GM19025 (cell line): Measurements from ENCODE around the gene ALG10B.
"Not testable (repeated sequence)": the region's sequence is repeated elsewhere in the genome, so short reads cannot be mapped to it uniquely, and the experiment has no call there.

Experiments
- ATAC-seq: cut with Tn5 transposase; IDR thresholded peaks from one replicate; pipeline ENCODE4 v1.9.1; 2021; ENCODE audit warnings: mild to moderate bottlenecking, low read depth, moderate library complexity; ENCODE audit not compliant: unreplicated experiment

The ALG10B gene, protein sequence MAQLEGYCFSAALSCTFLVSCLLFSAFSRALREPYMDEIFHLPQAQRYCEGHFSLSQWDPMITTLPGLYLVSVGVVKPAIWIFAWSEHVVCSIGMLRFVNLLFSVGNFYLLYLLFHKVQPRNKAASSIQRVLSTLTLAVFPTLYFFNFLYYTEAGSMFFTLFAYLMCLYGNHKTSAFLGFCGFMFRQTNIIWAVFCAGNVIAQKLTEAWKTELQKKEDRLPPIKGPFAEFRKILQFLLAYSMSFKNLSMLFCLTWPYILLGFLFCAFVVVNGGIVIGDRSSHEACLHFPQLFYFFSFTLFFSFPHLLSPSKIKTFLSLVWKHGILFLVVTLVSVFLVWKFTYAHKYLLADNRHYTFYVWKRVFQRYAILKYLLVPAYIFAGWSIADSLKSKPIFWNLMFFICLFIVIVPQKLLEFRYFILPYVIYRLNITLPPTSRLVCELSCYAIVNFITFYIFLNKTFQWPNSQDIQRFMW

DNA sequence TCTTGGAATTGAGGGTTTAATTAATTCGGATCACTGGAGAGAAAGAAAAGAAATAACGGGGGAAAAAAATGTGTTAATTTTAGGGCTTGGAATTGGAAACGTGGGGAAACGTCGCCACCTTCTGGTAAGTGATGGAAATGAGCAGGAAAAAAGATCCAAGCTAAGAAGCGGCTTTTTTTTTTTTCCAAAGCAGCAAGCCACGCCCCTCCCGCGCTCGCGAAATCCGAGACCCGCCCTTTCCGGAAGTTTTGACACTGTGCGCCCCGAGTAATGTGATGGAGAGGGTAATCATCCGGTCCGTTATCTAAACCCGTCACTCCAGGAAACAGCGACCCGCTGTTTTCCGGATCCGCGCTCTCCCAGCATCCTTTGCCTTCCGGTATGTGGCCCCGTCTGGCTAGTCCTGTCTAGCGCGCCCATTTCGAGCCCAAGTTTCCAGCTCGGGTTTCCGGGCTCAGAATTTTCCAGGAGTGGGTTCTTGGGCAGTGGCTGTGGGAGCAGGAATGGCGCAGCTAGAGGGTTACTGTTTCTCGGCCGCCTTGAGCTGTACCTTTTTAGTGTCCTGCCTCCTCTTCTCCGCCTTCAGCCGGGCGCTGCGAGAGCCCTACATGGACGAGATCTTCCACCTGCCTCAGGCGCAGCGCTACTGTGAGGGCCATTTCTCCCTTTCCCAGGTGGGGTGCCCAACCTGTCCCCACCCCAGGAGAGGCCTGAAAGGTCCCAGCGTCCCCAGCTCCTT, at the start of gene ALG10B:
Gene ALG10B, plus strand, starts transcription at position 384 of the 739 bp plus-strand sequence. Its CDS starts 120 bp downstream, at position 504.
- peak; percentile 100 for ATAC-seq

DNA sequence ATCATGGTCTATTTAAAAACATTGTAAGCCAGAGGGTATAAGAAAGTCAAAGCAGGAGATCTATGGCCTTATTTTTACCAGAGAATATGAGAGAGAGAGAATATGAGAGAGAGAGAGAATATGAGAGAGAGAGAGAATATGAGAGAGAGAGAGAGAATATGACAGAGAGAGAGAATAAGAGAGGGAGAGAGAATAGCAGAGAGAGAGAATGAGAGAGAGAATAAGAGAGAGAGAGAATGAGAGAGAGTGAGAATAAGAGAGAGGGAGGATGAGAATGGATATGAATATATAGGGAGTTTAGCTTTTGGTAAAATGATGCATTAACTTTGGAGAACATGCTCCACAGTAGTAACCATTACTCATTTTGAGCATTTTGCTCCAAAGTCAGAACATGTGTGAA, 48.0 kb upstream of the ALG10B start:
- no peak for ATAC-seq

DNA sequence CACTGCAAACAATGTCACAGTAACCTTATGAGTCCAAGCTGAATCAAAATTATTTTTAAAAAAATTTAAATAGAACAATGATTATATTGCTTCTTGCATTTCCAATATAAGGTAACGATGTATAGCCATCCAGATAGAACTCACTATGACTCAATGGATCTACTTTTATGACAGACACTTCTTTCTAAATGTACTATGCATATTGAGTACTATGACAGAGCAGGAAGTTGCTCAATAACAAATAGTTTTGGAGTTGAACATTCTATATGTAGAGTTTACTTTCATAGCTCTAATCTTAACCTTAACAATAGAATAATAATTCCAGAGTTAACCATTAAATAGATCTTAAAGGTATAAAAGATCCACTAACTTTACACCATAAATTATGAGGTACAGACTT, 46.7 kb upstream of the ALG10B start:
- no peak for ATAC-seq

DNA sequence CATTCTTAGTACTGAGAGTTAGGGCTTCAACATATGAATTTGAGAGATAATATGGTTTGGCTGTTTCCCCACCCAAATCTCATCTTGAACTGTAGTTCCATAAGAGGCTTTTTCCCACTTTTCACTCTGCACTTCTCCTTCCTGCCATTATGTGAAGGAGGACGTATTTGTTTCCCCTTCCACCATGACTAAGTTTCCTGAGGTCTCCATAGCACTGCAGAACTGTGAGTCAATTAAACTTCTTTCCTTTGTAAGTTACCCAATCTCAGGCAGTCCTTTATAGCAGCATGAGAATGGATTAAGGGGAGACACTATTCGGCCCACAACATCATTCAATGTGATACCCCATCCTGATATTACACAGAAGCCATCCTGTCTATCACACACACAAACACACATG, 36.8 kb upstream of the ALG10B start:
- ATAC-seq, result no peak

DNA sequence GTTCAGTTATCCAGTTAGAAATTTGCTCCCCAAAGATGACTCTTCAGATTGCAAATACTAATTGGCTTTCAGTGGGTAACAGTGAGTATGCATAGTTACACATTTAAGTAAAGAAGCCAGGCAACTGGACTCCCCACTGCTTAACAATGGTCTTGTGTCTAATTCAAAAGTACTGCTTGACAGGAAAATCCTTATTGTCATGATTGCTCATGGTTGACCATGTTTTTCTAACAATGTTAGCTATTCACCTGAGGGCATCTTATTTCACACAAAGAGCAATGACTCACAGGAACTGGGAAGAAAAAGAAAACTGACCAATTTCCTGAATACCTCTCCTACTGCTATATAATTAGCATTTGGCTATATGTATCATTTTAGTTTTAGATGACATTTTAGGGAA, 33.7 kb upstream of the ALG10B start:
- ATAC-seq, result no peak

DNA sequence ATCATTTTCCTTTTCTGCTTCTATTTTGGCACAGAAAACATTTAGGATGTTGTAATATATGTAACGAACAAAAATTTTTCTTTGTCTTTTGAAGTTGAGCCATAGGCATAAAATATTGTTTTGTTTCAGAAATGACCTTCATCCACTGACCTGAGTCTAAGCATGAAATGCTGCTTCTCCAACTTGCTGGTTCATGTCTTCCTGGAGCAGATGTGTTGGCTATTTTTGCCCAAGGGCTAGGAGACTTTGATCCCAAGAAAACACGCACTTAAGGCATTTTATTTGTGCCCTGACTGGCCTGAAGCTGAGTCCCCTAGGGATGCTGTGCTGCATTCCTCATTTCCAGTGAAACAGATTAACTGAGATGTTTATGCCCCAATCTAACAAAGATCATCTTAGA, 27.2 kb upstream of the ALG10B start:
- ATAC-seq, result no peak

DNA sequence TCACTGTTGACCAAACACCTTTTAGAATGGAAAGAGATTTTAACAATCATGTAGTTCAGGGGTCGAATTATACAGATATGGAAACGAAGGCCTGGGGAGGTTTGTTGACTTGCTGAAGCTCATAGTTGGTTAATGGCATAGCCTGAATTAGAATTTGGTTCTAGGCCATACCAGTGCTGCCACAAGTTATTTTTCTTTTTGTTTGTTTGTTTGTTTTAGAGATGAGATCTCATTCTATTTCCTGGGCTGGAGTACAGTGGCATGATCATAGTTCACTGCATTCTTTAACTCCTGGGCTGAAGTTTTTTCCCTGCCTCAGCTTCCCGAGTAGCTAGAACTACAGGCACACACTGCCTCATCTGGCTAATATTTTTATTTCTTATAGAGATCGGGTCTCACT, 25.4 kb upstream of the ALG10B start:
- no peak for ATAC-seq

DNA sequence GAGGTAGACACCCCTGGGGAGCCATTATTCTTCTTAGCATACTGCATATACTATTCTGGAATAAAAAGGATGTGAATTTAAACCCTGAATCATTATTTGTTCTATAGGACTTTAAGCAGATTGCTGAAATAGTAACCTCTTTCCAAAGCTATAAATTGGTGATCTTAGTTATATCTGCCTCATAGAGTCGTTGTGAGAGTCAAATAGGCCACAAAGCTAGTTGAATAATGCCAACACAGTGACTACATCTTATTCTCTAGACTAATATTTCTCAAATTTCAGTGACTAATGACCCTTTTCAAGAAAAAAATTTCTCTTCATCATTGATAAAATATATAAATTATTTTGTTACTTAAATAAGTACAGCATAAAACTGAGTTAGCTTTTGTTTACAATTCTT, 13.6 kb upstream of the ALG10B start:
- not testable (repeated sequence) for ATAC-seq

DNA sequence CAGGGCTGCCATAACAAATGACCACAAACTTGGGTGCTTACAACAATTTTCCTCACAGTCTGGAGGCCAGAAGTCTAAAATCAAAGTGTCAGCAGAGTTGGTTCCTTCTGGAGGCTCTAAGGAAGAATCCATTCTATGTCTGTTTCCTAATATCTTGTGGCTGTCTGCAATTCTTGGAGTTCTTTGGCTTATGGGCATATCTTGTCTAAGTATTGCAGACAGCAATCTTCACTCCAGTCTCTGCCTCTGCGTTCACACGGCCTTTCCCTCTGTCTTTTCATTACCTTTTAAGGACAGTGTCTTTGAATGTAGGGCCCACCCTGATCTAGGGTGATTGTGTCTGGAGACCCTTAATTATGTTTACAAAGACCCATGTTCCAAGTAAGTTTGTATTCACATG, 5.4 kb downstream of the ALG10B start:
- ATAC-seq, result not testable (repeated sequence)

DNA sequence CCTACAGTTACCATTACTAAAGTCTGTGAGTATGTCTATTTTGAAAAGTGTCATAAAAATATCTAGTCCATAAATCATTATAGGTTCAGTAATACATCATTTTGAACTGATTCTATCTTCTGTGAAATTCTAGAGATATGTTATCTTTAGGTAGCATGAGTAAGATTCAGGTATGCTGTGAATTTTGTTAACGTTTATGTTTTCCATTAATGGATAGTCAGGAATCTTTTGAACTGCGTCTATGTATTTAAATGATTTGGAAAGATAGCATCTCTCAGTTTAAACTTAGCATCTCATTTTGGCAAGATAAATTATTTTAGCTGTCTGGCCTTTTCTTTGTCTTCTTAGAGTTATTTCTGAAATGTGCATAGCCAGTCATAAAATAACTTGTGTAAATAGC, 8.3 kb downstream of the ALG10B start:
- no peak for ATAC-seq

DNA sequence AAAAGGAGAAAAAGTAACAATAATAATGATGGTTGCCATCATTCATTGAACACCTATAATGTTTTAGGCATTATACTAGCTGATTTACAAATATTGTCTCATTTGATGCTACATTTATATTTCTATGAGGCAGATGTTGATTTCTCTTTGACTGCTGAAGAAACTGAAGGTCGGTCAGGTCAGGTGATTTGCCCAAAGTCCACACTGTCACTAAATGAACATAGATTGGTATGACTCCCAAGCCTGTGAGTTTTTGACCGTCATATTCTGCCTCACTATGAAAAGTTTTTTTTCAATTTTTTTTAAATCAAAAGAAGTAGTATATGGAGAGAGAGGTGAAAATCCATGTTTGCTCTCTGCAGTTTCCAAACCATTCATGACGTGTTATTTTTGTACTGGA, 10.8 kb downstream of the ALG10B start:
- ATAC-seq, result no peak

DNA sequence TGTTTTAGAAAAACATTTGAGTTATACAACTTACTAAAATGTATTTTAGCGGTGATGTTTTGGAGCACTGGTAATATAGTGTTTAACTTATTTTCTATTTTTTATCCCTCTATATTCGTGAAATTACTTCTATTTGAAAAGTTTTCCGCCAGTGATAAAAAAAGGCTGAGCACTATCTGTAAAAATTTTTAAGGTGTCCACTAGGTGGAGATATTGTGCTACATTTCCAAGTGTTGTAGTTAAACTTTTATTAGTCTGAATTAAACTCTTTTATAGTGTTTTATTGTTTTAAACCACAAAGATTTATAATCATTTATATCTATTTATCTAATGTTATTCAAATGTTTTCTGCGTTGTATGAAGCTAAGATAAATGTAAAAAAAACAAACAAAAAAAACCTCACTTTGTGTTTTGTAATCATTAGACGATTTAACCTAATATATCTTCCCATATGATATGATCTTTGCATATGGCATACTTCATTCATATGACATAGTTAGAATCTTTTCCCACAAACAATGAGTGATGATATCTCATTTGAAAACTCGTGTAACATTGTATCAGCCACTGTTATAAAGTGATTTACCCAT, 11.8 kb downstream of the ALG10B start:
- ATAC-seq, result no peak

DNA sequence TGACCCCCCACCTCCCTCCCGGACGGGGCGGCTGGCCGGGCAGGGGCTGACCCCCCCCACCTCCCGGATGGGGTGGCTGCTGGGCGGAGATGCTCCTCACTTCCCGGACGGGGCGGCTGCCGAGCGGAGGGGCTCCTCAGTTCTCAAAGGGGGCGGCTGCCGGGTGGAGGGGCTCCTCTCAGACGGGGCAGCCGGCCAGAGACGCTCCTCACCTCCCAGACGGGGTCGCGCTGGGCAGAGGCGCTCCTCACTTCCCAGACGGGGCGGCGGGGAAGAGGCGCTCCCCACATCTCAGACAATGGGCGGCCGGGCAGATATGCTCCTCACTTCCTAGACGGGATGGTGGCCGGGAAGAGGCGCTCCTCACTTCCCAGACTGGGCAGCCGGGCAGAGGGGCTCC, 13.8 kb downstream of the ALG10B start:
- not testable (repeated sequence) for ATAC-seq

DNA sequence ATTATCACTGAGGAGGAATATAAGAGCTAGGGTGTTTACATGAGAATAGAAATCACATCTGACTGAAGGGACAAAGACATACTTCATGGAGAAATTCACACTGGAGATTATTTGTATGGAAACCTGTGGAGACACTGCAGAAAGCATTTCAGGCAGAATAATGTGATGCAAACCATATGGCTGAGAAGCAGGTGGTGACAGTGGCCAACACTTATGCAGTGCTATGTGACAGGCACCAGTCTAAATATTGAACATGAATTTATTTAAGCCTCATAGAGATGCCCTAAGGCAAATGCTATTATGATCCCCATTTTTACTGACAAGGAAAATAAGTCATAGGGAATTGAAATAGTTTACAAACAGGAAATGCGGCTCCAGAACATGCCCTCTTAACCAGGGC, 16.2 kb downstream of the ALG10B start:
- ATAC-seq, result no peak

DNA sequence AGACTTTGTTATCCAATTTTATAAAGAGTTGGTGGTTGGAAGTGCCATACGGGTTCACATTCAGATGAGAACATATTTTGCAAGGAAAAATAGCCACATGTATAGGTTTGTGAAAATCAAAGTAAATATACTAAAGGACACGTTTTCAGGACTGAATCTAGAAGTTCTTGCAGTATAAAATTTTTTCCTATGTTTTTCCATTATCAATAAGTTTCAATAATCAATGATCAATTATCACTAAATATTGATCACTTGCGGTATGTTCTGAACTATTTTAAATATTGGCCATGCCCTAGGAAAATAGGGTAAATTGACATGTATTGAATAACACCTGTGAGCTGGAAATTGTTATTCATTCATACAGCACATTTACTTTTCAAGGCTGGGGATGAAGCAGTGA, 25.9 kb downstream of the ALG10B start:
- no peak for ATAC-seq

DNA sequence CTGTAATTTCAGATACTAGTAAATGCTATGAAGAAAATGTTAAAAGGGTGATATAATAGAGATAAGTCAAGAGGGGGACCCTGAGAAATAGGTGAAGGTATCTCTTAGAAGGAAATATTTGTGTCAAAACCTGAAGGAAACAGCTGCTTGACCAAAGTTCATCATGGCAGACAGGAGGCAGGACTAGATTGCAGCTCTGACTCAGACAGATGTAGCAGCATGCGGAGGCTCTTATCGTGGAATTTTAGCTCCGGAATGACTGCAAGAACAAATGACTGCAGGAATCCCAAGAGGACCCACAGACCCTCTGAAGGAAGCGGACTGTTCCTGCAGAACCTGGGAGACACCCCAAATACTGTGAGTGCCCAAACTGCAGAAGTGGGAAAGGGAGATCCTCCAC, 26.7 kb downstream of the ALG10B start:
- ATAC-seq, result not testable (repeated sequence)

DNA sequence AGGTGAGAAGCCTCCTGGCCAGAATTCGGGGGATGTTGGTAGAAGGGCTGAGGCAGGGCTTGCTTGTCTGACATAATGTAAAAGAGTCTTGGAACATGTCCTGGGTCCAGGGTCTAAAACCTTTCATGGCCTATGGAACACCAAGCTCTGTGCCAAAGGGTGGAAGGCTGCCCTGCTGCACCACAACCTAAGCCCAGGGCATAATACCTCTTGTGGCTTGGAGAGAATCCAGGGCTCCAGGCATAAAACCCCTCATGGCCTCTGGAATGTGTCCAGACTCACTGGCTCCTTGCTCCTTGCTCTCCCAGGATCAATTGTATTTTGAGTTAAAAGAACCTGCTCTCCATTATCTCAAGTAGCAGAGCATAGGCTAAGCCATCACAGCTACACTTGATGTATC, 27.3 kb downstream of the ALG10B start:
- not testable (repeated sequence) for ATAC-seq

DNA sequence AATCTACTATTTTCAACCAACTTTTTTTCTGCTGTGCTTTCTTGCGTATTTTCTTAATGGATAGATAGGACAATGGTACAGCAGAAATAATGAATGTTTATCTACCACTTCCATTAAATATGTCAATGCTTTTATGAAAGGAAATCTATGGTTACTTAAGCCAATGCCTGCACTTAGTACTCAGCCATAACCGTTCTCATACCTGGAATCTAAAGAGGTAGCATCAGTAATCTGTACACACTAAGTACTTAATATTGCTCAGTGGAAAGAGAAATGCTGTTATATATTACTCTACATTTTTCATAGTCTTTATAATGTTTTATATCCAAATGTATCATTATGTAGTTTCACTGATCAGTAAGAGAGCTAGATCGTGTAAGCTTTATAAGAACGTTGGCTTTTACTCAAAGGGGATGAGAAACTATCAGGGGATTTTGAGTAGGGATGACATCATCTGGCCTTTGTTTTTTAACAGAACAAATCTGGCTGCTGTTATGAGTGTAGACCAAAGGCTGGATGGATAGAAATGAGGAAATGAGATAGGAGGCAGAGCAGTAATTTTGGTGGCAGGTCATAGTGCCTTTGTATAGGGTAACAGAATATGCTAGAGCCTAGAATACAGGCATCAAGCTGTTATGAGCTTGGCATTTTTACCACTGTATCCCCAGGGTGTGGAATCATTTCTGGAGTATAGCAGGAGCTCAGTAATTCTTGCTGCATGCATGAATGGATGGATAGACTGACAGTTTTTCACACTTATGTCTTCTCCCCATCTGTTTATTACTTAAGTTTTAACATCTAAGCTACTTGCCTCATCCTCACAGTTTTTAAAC, 34.0 kb downstream of the ALG10B start:
- peak; percentile 99 for ATAC-seq

DNA sequence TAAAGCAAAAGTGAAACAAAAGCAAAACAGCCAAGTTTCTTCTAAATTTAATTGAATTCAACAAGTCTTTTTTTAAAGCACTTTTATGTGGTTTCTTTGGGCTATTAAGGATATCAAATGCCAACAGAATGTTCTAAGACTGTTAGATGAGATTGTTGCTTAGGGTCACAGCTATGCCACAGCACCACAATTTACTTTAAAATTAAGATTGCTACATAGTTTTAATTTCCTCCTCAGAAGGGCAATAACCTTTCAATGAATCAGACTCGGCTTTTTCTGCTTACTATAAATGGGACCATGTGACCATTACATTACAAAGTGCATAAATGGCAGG, 34.6 kb downstream of the ALG10B start:
- not testable (repeated sequence) for ATAC-seq

DNA sequence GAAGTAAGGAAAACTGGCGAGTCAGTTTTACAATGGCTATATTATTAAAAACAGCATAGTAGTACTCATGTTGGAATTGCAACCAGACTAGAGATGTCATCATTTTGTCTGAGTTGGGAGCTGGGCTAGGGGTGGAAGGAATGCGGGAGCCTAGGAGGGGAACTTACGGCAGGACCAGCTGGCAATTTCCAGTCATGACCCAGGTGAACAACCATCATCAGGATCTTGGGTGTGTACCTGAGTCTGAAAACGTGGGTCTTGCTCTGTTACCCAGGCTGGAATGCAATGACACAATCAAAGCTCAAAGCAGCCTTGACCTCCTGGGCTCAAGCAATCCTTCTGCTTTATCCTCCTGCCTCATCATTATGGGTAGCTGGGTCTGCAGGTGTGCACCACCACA, 50.9 kb downstream of the ALG10B start:
- ATAC-seq, result no peak

DNA sequence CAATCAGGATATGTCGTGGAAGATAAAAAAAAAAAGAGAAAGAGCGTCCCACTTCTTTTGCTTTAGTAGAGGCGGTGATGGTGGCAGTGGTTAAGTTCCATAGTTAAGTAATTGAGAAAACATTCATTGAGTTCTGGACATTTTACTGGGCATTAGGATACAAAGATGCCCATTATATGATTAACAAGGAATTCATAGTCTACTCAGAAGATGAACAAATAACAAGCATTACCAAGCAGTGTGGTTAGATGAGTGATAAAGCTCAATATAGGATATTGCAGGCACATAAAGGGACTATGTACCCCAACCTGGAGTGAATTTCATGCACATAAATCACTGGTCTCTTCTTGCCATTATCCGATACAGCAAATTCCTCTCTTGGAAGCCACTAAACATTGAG, 53.7 kb downstream of the ALG10B start:
- ATAC-seq, result no peak
